Right hindlimb (tissue), 1 donor: Measurements from ENCODE around the gene TM2D3.
A peak's percentile ranks its signal among the peaks of the same experiment; 100 is the strongest.

Experiments
- DNase-seq: peaks from one replicate; pipeline ENCODE4 v3.0.0-alpha.2; 2018

The TM2D3 gene

GRCh38 chr15:101652098-101652785 lies at the start of gene TM2D3:
Gene TM2D3, minus strand, starts transcription at chr15:101652381. Its CDS starts 20 bp downstream, at chr15:101652361.
- DNase-seq, result peak; percentile 96

GRCh38 chr15:101698314-101698713 lies 46.1 kb upstream of the TM2D3 start:
- no peak for DNase-seq

- no peak for DNase-seq
Observed at GRCh38 chr15:101697488-101697887, 45.3 kb upstream of the TM2D3 start.

GRCh38 chr15:101696829-101697228 lies 44.6 kb upstream of the TM2D3 start:
- no peak for DNase-seq

- no peak for DNase-seq
Observed at GRCh38 chr15:101694261-101694660, 42.1 kb upstream of the TM2D3 start.

GRCh38 chr15:101692801-101693598 lies 40.8 kb upstream of the TM2D3 start:
- DNase-seq, result no peak

- DNase-seq, result no peak
Observed at GRCh38 chr15:101689901-101690300, 37.7 kb upstream of the TM2D3 start.

GRCh38 chr15:101686718-101687117 lies 34.5 kb upstream of the TM2D3 start:
- no peak for DNase-seq

GRCh38 chr15:101684877-101685276 lies 32.7 kb upstream of the TM2D3 start:
- DNase-seq, result no peak

- no peak for DNase-seq
Observed at GRCh38 chr15:101684384-101684783, 32.2 kb upstream of the TM2D3 start.

- DNase-seq, result no peak
Observed at GRCh38 chr15:101679806-101680205, 27.6 kb upstream of the TM2D3 start.

- DNase-seq, result no peak
Observed at GRCh38 chr15:101676921-101677329, 24.7 kb upstream of the TM2D3 start.

- DNase-seq, result no peak
Observed at GRCh38 chr15:101675796-101676582, 23.8 kb upstream of the TM2D3 start.

- no peak for DNase-seq
Observed at GRCh38 chr15:101675015-101675414, 22.8 kb upstream of the TM2D3 start.

GRCh38 chr15:101672298-101672697 lies 20.1 kb upstream of the TM2D3 start:
- no peak for DNase-seq

- DNase-seq, result no peak
Observed at GRCh38 chr15:101669744-101670143, 17.6 kb upstream of the TM2D3 start.

- no peak for DNase-seq
Observed at GRCh38 chr15:101667881-101668280, 15.7 kb upstream of the TM2D3 start.

- no peak for DNase-seq
Observed at GRCh38 chr15:101664303-101664913, 12.2 kb upstream of the TM2D3 start.

- no peak for DNase-seq
Observed at GRCh38 chr15:101662203-101662602, 10.0 kb upstream of the TM2D3 start.

- no peak for DNase-seq
Observed at GRCh38 chr15:101660005-101660404, 7.8 kb upstream of the TM2D3 start.

GRCh38 chr15:101657968-101658784 lies 6.0 kb upstream of the TM2D3 start:
- no peak for DNase-seq

- no peak for DNase-seq
Observed at GRCh38 chr15:101657171-101657570, 5.0 kb upstream of the TM2D3 start.
